GM23248 (cell line): ENCODE measurements around the gene FAM193B.

Experiments used
- EZH2 ChIP-seq: fragments of 200-600 bp; sonication (generic); IDR thresholded peaks from 2 replicates; pipeline ENCODE4 v1.6.1; 2018; ENCODE audit warnings: antibody characterized with exemption, mild to moderate bottlenecking; ENCODE audit not compliant: insufficient read depth, poor library complexity, severe bottlenecking
- EZH2phosphoT487 ChIP-seq: fragments of 200-600 bp; sonication (generic); IDR thresholded peaks from 2 replicates; pipeline ENCODE4 v1.6.1; 2018; ENCODE audit warnings: antibody characterized with exemption, moderate library complexity, mild to moderate bottlenecking, low read depth; ENCODE audit not compliant: insufficient read depth

DNA sequence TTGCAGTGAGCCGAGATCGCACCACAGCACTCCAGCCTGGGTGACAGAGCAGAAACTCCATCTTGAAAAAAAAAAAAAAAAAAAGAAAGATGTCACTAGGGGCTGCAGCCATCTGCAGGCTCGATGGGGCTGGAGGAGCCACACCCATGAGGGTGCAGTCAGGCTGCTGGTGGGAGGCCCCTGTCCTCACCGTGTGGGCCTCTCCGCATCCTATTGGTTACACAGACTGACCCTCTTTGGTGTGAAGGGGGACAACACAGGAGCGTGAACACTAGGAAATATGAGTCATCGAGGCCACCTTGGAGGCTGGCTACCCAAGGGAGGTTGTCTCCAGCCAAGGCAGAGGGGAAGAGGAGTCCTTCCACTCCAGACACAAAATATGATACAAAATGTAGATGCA, 14.0 kb upstream of the FAM193B start:
- TF ChIP-seq EZH2 = no peak
- no peak for TF ChIP-seq EZH2phosphoT487
